GM21360 (cell line): Measurements from ENCODE around the gene HMG20A.

Experiments
- ATAC-seq: cut with Tn5 transposase; IDR thresholded peaks from one replicate; pipeline ENCODE4 v1.9.1; 2021; ENCODE audit warnings: mild to moderate bottlenecking, moderate library complexity; ENCODE audit not compliant: unreplicated experiment

Gene HMG20A

DNA sequence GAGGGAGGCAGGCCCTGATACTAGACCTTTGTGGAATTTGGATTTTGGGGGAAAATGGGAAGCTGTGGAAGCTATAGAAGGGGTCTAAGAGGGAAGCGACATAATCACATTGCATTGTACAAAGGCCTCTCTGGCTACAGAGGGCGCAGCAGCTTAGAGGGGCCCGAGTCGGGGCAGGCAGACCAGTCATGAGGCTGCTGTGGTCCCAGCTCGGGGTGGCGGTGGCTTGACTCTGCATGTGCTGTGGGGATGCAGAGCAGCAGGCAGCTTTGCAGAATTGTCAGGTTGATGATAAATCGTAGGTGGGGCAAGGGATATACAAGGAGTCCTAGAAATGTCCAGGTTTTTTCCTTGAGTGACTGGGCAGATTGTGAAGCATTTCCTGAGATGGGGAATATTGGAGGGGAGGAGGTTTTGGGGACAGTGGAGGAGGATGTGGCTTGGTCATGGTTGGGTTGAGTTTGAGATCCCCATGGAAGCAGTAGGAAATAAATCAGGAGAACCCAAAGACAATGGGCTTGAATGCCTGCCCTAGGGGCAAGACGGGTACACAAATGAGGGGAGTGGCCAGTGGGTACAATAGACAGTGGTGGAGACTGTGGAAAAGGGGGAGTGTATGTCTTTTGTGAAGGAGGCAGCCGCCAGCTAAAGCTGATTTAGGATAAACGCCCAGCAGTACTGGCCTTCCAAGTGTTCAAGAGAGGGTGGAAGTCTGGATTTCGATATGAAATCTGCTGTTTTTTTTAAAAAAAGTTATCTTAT is 94.1 kb downstream of the HMG20A start:
- no peak for ATAC-seq

DNA sequence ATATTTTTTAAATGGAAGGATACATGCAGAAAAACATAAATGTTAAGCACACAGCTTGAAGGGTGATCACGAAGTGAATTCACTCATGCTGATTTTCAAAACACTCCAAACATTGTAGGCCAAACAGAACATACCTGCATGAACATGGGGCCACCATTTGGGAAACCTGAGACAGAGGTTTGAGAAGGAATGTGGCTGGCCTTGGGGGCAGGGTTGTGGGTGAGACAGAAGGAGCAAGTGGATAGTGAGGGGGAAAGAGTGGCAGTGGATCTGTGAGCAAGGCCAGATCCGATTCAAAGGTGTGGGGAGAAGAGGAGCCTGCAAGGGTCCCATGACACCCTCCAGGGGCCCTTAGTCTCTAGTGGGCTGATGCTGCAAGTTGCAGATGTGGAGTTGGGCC is 94.9 kb downstream of the HMG20A start:
- no peak for ATAC-seq

DNA sequence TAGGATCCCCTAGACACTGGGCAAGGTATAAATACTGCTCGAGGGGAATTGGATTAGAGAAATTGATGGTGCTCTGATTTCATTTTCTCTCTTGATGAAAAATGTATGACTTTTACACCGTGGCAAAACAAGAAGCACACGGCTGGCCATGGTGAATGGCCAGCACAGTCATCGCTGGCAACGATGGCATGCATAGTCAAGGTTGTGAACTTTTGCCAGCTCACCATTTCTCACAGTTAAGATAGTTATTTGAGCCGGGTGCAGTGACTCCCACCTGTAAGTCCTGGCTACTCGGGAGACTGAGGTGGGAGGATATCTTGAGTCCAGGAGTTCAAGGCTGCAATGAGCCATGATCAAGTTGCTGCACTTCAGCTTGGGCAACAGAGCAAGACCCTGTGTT is 95.4 kb downstream of the HMG20A start:
- no peak for ATAC-seq

DNA sequence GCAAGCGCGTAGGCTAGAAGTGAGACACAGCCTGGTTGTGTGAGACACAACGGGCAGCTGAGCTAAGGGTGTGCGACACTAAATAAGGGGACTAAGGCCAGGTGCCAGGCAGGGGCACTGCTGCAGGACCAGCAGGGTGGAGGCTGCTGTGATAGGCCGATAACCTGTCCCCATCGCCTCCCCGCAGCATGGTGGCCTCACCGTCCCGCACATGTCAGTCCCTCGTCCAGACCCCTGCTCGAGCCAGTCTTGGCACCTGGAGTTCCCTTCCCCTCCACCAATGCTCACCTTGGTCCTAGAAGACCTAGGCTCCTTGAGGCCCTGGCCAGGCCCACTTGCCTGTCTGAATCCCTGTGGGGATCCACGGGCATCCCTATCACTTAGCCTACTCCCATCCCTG is 96.1 kb downstream of the HMG20A start:
- ATAC-seq = no peak

DNA sequence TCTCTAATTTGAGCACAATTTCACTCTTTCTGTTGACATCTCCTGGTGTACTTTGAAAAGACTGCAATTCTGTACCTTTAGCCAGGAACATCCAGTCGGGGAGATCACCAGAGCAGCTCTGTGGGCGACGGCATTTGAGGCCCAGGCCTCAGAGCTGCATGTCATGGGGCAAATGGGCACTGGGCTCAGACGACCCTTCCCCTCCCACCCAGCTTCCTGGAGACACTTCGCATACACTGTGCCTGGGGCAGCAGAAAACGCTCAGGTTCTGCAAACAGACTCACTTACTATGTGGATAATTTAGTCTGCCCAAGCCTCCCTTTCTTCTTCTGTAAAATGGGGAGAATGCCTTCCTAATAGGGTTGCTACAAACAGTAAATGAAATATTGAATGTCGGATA is 96.9 kb downstream of the HMG20A start:
- ATAC-seq = no peak

DNA sequence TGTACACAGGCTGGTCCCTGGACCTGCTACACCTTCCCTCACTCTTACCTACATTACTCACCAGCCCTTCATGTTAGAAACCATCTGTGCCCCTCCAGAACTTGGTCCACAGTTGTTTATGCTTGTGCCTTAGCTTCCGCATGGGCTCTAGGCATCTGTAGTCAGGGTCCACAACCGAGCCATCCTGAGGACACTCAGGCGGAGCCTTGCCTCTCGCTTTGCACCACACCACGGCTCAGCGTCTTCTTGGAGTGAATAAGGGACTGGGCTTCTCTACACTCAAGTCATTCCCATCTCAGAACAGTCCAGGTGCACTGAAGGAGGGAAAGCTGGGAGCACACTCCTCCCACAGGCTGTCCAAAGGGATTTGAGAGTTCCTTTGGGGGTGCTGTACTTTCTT is 97.8 kb downstream of the HMG20A start:
- no peak for ATAC-seq

DNA sequence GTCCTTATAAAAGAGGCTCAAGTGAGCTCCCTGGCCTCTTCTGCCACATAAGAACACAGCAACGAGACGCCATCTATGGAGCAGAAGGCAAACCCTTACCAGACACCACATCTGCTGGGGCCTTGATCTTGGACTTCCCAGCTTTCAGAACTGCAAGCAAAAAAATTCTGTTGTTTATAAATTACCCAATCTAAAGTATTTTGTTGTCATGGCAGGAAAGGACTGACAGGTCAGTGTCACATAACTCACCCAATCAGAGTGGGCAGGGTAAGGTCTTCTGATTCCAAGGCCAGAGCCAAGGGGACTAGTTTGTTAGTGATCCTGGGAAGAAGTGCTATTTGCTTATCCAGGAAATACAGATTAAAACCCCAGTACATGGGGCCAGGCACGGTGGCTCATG is 98.9 kb downstream of the HMG20A start:
- ATAC-seq = no peak

DNA sequence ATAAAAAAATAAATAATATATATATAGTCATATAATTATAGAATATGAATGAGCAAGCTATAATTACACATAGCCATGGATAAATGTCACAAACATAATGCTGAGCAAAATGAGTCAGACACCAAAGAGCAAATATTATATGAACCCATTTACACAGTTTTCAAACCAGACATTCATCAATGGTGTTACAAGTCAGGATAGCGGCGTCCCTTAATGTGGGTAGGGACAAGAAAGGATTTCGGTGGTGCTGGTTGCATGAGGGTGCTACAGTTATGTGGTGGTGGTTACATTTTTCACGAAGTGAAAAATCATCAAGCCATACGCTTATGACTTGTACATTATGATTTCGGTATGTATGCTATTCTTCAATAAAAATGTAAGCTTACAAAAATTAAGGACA is 100.5 kb downstream of the HMG20A start:
- no peak for ATAC-seq

DNA sequence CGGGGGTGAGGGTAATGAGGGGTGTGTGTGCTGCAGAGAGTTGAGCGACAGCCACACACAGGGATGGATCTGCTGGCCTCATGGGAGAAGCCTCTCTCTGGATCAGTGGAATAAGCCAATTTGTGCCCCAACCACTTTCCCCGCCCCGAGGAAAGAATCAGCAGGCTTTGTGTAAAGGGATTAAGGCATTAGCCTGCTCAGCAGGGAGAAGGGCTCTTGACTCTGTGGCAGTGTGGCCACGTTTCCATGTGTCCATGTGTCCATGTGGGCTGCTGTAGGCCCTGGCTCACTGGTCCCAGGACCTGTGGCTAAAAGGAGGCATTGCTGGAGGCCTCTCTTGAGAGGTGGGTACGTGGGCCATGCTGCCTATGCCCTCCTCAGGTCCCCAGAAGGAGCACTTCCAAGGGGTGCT is 104.7 kb downstream of the HMG20A start:
- ATAC-seq = no peak

DNA sequence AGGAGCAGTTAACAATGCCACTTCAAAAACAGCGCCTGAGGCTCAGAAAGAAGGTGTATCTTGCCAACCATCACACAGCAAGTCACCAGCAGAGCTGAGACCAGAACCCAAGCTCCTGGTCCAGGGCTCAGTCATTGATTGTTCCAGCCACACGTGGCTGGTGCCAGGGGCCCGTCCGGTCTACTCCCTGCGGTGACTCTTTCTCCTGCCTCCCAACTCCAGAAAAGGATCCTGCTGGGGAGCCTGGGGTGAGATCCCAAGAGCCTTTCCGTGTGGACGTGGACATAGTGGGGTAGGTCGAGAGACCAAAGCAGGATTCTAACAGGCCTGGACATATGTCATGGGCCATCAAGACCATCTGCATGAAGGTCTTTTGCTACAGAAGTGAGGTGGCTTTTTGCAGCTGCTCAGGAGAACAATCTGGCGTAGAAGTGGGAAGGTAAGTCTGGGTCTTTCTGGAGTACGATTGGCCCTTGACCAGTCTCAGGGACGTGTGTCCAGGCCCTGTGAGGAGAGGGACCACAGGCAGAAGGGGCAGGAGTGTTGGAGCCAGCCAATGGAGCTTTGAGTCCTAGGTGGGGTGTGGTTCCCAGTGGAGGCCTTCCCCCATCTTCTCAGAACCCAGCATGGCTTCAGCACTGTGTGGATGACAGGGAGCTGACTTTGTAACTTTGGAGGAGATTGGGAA is 105.4 kb downstream of the HMG20A start:
- ATAC-seq = no peak

DNA sequence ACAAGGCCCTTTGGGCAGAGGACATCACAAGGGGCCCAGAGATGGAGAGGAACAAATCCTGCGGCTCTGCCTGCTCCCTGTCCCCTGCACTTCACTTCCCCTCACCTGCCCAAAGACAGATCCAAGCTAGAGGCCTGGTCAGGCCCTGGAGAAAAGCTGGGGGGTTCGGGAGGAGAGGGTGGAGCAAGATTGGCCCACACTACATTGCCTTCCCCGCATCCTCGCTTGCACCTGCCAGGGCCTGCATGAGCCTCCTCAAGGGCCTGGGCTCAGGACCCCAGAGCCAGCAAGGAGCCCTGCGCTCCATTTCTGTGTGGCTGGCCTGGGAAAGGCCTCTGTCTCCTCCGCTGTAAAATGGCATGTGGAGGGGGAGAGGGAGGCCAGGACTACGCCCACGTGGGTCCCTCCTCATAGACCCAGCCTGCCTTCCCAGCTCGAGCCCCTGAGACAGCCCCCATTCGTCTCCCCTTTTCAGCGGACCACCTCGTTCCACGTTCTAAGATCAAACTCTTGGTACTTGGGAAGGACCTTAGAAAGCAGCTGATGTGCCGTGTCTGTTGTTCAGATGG is 106.0 kb downstream of the HMG20A start:
- ATAC-seq = no peak

DNA sequence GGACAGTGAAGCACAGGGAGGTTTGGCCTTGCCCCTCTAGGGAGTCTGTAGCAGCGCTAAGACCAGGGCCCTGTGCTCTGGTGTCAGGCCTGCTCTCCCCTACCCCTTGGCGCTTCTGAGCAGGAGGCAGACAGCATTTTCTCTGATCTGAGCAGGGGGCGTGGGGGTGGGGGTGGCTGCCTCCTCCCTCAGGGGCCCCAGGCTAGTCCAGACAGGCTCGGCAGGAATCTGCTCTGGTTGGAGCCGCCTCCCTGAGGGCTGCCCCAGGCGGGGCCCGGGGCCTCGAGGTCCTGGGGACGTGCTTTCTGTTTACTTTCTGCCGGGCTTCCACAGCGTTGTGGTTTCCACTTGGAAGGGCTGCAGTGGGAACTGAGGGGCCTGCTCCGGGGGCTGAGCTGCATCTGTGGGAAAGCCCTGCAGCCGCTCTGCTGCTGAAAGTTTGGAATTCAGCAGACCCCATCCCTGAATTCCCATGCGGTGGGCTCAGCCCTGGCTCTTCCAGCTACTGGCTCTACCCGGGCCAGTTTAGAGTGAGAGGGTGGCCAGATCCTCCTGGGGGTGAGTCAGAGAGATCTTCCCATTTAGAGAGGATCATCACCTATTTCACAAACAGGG is 106.6 kb downstream of the HMG20A start:
- no peak for ATAC-seq

DNA sequence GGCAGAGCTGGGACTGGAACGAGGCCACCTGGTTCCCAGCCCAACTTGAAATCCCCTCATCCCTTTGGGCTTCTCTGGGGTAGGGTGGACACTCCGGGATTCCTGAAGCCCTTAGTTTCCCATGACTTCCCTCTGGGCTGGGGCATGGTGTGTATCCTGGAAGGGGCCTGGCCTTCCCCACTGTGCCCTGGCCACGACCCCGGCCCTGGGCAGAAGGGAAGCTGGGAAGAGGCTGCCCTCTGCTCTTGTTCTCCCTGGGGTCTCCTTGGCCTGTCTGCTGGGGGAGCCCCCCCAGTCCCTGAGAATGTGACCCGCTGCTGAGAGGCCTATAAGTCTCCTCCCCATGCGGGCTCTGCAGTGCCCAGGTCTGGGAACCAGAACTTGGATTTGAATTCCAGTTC is 107.1 kb downstream of the HMG20A start:
- ATAC-seq = no peak

DNA sequence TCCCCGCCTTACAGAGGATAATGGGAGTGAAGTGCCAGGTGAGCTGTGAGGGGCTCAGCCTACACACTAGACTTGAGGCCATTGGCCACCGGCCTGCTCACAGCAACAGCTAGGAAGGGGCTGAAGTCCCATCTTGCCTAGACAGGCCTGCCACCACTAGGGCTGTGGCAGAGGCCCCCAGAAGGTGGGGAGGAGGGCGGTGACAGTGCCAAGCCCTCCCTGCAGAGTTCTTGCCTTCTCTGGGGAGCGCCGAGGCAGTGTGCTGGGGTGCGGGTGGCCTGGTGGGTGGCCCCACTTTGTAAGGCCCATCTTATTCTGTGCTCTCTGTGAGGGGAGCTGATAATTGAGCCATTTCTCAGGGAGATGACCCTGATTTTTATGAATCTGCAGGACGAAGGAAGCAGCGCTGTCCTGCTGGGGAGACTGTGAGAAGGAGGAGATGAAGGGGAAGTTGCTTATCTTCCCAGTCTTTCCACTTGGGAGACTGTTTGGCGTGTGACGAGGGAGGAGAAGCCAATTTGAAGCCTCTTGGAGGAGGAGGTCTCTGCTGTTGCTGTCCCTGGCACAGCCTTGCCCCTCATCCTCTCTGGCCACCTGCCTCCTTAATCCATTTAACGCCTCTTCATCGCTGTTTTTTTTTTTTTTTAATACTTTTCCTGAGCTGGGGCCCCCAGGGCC is 107.7 kb downstream of the HMG20A start:
- no peak for ATAC-seq

DNA sequence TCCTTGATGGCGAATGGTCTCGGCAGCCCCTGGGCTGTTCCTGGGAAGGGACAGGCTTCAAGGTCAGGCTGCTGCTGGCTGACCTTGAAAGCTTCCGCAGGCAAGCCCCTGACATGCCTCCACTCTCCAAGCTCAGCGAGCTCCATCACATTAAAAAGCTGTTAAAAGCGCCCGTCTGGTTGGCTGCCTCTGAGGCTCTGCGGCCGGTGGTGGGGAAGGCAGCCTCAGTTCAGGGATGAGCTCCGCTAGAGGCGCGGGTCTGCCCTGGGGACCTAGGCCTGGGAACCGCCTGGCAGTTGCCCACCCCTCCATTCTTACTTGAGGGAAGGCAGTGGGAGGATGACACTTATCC is 108.3 kb downstream of the HMG20A start:
- no peak for ATAC-seq

DNA sequence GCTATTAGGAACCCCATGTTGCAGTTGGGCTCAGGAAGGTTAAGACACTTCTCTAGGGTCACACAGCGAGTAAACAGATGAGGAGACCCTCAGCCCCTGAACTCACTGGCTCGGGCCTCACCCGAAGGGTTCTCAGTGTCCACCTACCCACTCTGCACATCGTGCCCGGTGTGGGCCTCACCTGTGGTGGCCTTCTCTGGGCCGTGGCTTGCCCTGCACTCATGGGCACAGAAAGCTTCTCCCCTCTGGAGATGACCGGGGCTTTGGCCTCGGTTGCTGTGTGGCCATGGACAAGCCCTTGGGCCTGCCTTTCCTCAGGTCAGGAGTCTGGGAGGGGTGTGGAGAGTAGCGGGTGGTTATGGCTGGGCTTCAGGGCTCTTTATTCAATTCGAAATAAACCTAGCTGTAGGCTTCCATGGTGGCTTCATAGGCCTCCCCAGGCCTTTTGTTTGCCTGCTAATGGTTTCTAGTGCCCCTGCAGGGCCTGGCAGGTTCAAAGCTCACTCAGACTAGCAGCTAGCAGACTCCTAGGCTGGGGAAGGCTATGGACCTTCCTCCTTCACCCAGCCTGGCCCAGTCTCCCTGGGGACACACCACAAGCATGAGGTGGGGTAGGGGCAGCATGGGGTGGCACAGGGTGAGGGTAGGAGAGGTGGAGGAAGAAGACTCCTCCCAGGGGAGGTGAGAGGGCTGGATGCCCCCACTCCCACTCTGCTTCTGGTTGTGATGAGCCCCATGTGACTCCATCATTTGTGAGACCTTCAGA is 108.9 kb downstream of the HMG20A start:
- no peak for ATAC-seq

DNA sequence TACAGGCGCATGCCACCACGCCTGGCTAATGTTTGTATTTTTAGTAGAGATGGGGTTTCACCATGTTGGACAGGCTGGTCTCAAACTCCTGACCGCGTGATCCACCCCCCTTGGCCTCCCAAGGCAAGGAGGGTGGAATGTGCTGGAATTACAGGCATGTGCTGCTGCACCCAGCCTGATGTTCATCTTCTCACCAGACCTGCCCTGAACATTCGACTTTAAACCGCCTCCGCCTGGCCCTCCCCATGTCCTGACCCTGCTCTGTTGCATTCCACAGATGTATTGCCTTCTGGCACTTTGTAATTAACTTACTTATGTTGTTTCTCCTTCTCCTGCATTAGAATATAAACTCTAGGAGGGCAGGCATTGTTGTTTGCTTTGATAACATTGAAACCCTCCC is 109.9 kb downstream of the HMG20A start:
- no peak for ATAC-seq

DNA sequence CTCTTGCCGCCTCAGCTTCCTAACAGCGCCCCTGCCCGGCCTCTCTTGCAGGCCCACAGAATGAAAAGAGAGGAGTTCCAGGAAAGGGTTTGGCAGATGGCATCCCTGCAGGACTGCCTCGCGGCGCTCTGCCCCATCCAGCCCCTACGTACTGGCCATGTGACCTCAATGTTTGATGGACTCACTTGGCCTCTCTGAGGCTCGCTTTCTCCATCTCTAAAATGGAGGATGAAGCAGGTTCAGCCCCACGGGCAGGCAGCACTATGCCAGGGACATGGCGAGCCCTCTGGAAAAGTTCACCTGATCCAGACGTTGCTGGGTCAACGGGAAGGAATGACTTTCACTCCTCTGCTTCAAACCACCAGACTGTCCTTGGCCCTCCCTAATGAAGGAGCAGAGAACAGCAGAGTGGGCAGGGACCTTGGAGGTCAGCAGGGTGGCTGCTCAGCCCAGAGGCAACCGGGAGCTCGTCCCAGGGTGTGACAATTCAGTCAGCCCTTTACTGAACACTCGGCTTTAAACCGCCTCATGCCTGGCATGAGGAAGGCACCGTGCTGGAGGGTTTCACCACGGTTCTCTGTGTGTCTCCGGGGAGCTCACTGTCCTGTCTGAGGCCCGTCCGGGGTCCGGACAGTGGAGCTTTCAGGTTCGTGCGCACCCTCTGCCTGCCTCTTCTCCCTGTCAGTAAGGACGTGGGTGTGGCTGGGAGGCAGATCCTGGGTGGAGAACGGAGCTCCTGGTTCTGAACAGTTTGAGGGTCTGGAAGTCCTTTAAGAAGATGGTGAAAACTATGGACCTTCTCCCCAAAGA is 110.7 kb downstream of the HMG20A start:
- no peak for ATAC-seq

DNA sequence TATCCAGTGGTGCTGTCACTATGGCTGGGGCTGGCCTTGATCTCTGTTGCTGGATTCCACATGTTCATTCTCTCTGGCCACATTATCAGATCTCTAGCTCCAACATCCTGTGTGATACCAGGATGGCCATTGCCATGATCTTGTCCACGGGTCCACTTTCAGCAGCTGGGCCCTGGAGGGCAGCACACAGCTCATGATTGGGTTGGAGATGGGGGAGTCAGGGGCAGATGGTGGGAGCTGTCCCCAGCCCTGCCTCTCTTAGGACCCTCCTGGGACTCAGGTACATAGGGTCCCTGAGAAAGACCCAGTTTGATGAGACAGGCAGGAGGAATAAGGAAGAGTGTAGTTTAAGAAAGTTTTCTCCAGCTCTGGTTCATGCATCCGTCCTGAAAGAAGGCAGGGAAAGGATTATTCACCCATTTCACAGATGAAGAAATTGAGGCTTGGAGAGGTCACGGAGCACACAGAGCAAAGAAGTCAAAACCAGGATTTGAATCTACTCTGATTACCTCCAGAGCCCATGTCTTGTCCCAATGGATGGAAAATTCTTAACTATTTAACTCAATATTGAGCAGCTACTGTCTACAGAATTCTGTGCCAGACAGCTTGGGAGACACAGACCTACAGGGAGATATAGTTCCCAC is 111.5 kb downstream of the HMG20A start:
- ATAC-seq = no peak
